ENCODE results near the gene EXD1. TPM values are rescaled to one million over a fixed set of nuclear protein-coding genes. Genes with fewer than 3 reads are reported as not detected.

EXD1 gene
- total and polyA plus RNA-seq, 9 of the 15 experiments (the other 6 are each of a cell fraction or from before 2014, with no cell fraction given) = not detected

GRCh38 chr15:41199470-41199869 lies 31.1 kb downstream of the EXD1 start:
- Histone ChIP-seq H3K9me1 (ENCODE audit: control insufficient read depth, insufficient read depth, low read length) (no peaks in the 10 kb centered on the region), H4K20me1 (replicated peaks; ENCODE audit: control insufficient read depth, insufficient read depth, low read length) (no peaks in the 10 kb centered on the region), H3K4me3 (no peak overlapping the region), H2AFZ (ENCODE audit: low read depth, low read length) (no peak overlapping the region), H3K27ac (ENCODE audit: extremely low read depth, low read depth, low read length) (no peak overlapping the region), H3K4me2 (ENCODE audit: insufficient read depth, low read length) (no peak overlapping the region), H3K9me3 (replicated peaks; ENCODE audit: control insufficient read depth, insufficient read depth, low read depth, low read length) (no peaks in the 10 kb centered on the region), H3K27me3 (ENCODE audit: control insufficient read depth in 2 of 2, insufficient read depth in 2 of 2, low read length in 2 of 2) (no peaks in the 10 kb centered on the region), H3K9ac (ENCODE audit: insufficient read depth in 1 of 2, low read depth in 2 of 2, low read length in 2 of 2) (no peak overlapping the region), H3K36me3 (ENCODE audit: control insufficient read depth, insufficient read depth, low read length) (no peaks in the 10 kb centered on the region), H3K4me1 (replicated peaks in 1 of 2; ENCODE audit: control insufficient read depth in 2 of 2, insufficient read depth in 2 of 2, low read length in 2 of 2) (no peaks in the 10 kb centered on the region; a peak in 1 of 5 replicates), H3K79me2 (ENCODE audit: control insufficient read depth, insufficient read depth, low read length) (no peaks in the 10 kb centered on the region)
- POLR2A ChIA-PET = no interaction called here
- intact Hi-C loops (cut with micrococcal nuclease) (no loop called here), in situ Hi-C loops (cut with MboI) (no loop called here)
- ATAC-seq (no peak), FAIRE-seq (no peak), DNase-seq (ENCODE audit: extremely low read depth in 1 of 4, low spot score in 3 of 4) (no peak)
- BruUV-seq (replicated peaks) = no TSS peak
- peak in 1 of 2 experiments; percentile 93 for TF ChIP-seq NCOA2 (IDR thresholded peaks at IDR 0.05; ENCODE audit: partially characterized antibody in 2 of 2)
- TF ChIP-seq ZNF740 (CRISPR knock-in tag; IDR thresholded peaks at IDR 0.05) = no peak
- no peak for TF ChIP-seq ZNF740 (tag; IDR thresholded peaks at IDR 0.05)
- CTCF ChIA-PET (ENCODE audit: low intra/inter-chr PET ratio) = no interaction called here

GRCh38 chr15:41194444-41194843 lies 36.1 kb downstream of the EXD1 start:
- POLR2A ChIA-PET = no interaction called here
- Histone ChIP-seq H3K36me3 (ENCODE audit: control insufficient read depth, insufficient read depth, low read length) (no peaks in the 10 kb centered on the region), H3K9ac (ENCODE audit: insufficient read depth in 1 of 2, low read depth in 2 of 2, low read length in 2 of 2) (no peak overlapping the region), H4K20me1 (replicated peaks; ENCODE audit: control insufficient read depth, insufficient read depth, low read length) (no peaks in the 10 kb centered on the region), H3K27me3 (ENCODE audit: control insufficient read depth in 2 of 2, insufficient read depth in 2 of 2, low read length in 2 of 2) (peaks cover 0 to 8% of the 10 kb centered on the region in 2 experiments; a peak in 2 of 5 replicates), H3K4me2 (ENCODE audit: insufficient read depth, low read length) (no peak overlapping the region), H2AFZ (ENCODE audit: low read depth, low read length) (no peak overlapping the region), H3K4me3 (no peak overlapping the region), H3K79me2 (ENCODE audit: control insufficient read depth, insufficient read depth, low read length) (no peaks in the 10 kb centered on the region), H3K27ac (ENCODE audit: extremely low read depth, low read depth, low read length) (no peak overlapping the region), H3K9me3 (replicated peaks; ENCODE audit: control insufficient read depth, insufficient read depth, low read depth, low read length) (0 out of 2 replicates have a peak, but pooled peaks cover 2% of the 10 kb centered on the region), H3K9me1 (ENCODE audit: control insufficient read depth, insufficient read depth, low read length) (no peaks in the 10 kb centered on the region), H3K4me1 (replicated peaks in 1 of 2; ENCODE audit: control insufficient read depth in 2 of 2, insufficient read depth in 2 of 2, low read length in 2 of 2) (peaks cover 0 to 3% of the 10 kb centered on the region in 2 experiments; a peak in 2 of 5 replicates)
- CTCF ChIA-PET (ENCODE audit: low intra/inter-chr PET ratio) = interaction anchor here (1.1 kb wide), 1 partner anchor 10 kb away, joined by 3 read pairs; no protein-coding TSS in a partner anchor
- DNase-seq (ENCODE audit: extremely low read depth in 1 of 4, low spot score in 3 of 4) = no peak
- no peak for ATAC-seq
- intact Hi-C loops (cut with micrococcal nuclease) = no loop called here
- WGBS (ENCODE audit: insufficient coverage, low coverage, missing lambda C conversion rate) = 13% methylated on average over 1 of the region's 1 CpG
- no TSS peak for BruUV-seq (replicated peaks)
- in situ Hi-C loops (cut with MboI) = no loop called here
- TF ChIP-seq ZNF644 (tag; IDR thresholded peaks at IDR 0.05; ENCODE audit: low read depth) = no peak
- TF ChIP-seq ZNF12 (CRISPR knock-in tag; IDR thresholded peaks at IDR 0.05) = peak; percentile 75; the same call in 1 of the 2 replicates
- no peak for TF ChIP-seq HDGF (IDR thresholded peaks at IDR 0.05)
- FAIRE-seq = no peak

Measured in K562 (cell line).